HepG2 (cell line): Measurements from ENCODE around the gene CRAMP1. TPM values are rescaled to one million over a fixed set of nuclear protein-coding genes. Genes with fewer than 3 reads are reported as not detected.

Source experiments
- HOXA5 ChIP-seq: sonication (generic); formaldehyde crosslinking; IDR thresholded peaks from 2 replicates; pipeline ENCODE4 v1.4.0; 2020; ENCODE audit warnings: missing genetic modification reagents
- KIAA2018 ChIP-seq: sonication (generic); formaldehyde crosslinking; IDR thresholded peaks from 2 replicates; pipeline ENCODE4 v1.5.0; 2020; ENCODE audit warnings: mild to moderate bottlenecking, missing genetic modification reagents, borderline replicate concordance
- ZBTB2 ChIP-seq: sonication (generic); formaldehyde crosslinking; IDR thresholded peaks from 2 replicates; pipeline ENCODE4 v1.8.0; 2022; ENCODE audit warnings: low read depth, missing genetic modification reagents
- ZEB1 ChIP-seq: IDR thresholded peaks from 2 replicates; pipeline ENCODE4 v1.6.1; 2012; ENCODE audit warnings: mild to moderate bottlenecking, low read depth, inconsistent platforms; ENCODE audit not compliant: insufficient replicate concordance
- polyA plus RNA-seq, 8 experiments: library from polyadenylated mRNA; depleted of rRNA in 3 of 8; stranded (reverse) in 7 of 8; unstranded in 1 of 8; fragments of >200 nt; fragmentation: Illumina TruSeq in 4 of 8; extraction: Trizol in 4 of 8; gene quantifications; 2 replicates each; pipeline versions ENCODE4 v1.2.1 to v1.2.3, GENCODE V29; 2011 to 2016; ENCODE audit warnings: low read depth in 4 of 8, missing spikeins in 1 of 8, mixed read lengths in 1 of 8; ENCODE audit not compliant: insufficient read depth in 1 of 8
- total RNA-seq, 5 experiments: library from RNA; depleted of rRNA; stranded (reverse); fragments of >200 nt; fragmentation: Illumina TruSeq; extraction: Trizol; gene quantifications; 2 replicates each; pipeline ENCODE4 v1.2.3, GENCODE V29; 2016; ENCODE audit warnings: low read depth in 1 of 5

The CRAMP1 gene
- total and polyA plus RNA-seq, 2 of the 13 experiments (the other 11 are each of a cell fraction or from before 2014, with no cell fraction given), result 6.8 to 9.7 TPM

- TF ChIP-seq KIAA2018, result no peak
- no peak for TF ChIP-seq ZBTB2 (CRISPR knock-in tag)
- TF ChIP-seq HOXA5, result no peak
- TF ChIP-seq ZEB1, result no peak
Observed at GRCh38 chr16:1626776-1627175, 14.6 kb downstream of the CRAMP1 start (continued).
